Left cardiac atrium (tissue), 4 donors: Measurements from ENCODE around the gene GCLM. TPM values are rescaled to one million over a fixed set of nuclear protein-coding genes. Genes with fewer than 3 reads are reported as not detected.
"Not testable (repeated sequence)": the region's sequence is repeated elsewhere in the genome, so short reads cannot be mapped to it uniquely, and the experiment has no call there.

Source experiments
- ATAC-seq, 2 donors: fragments of 200-7000 bp; cut with Tn5 transposase; one replicate each; pipeline ENCODE4 v1.9.1; 2020; ENCODE audit warnings: mild to moderate bottlenecking in 2 of 2, moderate library complexity in 2 of 2
- DNase-seq: peaks from one replicate; pipeline ENCODE4 v3.0.0-alpha.2; 2020
- intact Hi-C, 2 donors: fragments of 100-400 bp; cut with DNase I; formaldehyde crosslinking; loops; one replicate each; pipeline versions ENCODE4 v1.14.1 to v1.15.1; 2022 to 2023
- total RNA-seq, 2 donors: library from RNA; stranded (reverse); fragmentation: NEBNext Ultra II Directional; extraction: Animal tissue kit (Norgen Biotek cat#: 25700); gene quantifications; one replicate each; pipeline ENCODE4 v1.2.1, GENCODE V29; 2021
- donor health status: DM: no; HTN: yes; CAD: no.
- donor health status: DM: no; HTN: yes; CAD: no; lungs with severe emphysema.
- donor health status: DM: yes; HTN: yes; CAD: no.
- donor health status: Dilated cardiomyopathy.

GCLM gene
- total RNA-seq, 2 donors from 2014 or later, result 10.1 to 10.8 TPM

DNA sequence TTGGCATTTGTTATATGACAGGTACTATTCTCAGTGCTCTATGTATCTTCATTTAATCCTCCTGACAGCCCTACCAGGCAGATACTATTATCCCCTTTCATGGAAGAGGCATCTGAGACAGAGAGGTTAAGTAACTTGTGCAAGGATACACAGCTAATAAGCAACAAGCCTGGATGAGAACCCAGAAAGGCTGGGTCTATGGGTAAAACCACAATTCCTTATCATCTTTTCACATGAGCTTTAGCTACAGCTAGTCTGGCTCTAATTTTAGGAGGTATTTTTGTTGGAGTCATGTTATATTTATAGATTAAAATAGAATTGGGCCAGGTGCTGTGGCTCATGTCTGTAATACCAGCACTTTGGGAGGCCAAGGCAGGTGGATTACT, 57.9 kb downstream of the GCLM start:
- no peak for DNase-seq
- ATAC-seq, result no peak
- intact Hi-C loops, result loop anchor here in 1 of 2 donors (5.0 kb wide), 1 partner anchor 549 kb away; no protein-coding TSS in a partner anchor

DNA sequence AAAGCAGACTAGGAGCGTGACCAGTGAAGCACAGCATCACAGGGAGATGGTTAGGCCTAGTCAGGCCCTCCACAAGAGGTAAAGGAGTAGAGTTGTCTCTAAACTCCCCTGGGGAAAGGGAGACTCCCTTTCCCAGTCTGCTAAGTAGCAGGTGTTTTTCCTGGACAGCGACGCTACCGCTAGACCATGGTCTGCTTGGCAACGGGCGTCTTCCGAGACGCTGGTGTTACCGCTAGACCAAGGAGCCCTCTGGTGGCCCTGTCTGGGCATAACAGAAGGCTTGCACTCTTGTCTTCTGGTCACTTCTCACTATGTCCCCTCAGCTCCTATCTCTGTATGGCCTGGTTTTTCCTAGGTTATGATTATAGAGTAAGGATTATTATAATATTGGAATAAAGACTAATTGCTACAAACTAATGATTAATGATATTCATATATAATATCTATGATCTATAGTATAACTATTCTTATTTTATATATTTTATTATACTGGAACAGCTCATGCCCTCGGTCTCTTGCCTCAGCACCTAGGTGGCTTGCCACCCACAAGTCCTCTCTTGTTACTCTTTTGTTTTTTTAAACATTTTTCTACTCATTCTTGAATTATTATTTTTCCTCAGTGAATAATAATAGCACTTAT, 58.4 kb downstream of the GCLM start:
- not testable (repeated sequence) for ATAC-seq
- DNase-seq, result peak; percentile 77

DNA sequence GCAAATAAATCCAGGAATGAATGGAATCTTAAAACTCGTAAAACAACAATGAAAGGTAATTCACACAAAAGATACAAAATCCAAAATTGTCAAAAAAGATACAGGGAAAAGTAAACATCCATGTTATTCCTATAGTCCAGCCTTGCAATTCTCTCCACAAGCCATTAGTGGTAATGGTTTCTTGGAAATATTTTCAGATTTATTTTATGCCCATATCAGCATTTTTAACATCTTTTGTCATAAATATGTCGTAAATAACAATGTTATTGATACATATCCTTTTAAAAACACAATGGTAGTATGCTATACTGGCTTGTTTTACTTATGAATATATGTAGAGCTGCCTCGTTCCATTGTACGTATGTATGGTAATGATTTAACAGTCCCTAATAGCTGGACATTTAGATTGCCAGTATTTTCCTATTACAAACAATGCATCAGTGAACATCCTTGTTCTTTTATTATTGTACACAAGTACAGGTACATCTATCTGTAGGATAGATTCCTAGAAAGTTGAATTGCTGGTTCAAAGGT, 60.8 kb downstream of the GCLM start:
- ATAC-seq, result no peak
- DNase-seq, result no peak
- intact Hi-C loops, result loop anchor here (5.0 to 10.0 kb wide), 4 partner anchors 214 to 544 kb away; partner anchors contain the start of gene FNBP1L (in 1 of the 2)

More for the DNA sequence above, 58.4 kb downstream of the GCLM start:
- intact Hi-C loops, result loop anchor here in 1 of 2 donors (5.0 kb wide), 1 partner anchor 549 kb away; no protein-coding TSS in a partner anchor

DNA sequence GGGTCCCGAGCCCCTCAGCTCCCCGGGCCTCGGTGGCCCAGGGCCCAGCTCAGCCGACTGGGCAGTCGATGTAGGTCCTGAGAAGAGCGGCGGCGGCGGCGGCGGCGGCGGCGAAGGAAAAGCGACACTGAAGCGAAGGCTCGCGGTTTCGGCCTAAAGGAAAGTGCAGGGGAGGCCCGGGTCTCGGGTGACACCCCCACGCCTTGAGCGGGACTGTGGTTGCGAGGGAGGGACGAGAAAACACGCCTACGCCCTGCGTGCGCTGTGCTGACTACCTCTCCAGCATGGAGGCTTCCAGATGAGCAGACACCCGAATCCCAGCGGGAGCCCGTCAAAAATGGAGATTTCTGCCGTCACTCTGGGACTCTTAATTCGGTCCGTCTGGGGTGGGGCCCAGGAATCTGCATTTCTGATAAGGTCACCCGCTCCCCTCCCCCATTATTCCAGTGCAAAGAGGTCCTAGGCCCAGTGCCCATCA, 61.4 kb downstream of the GCLM start:
- peak; percentile 81 for DNase-seq
- peak; percentile 38 to 58 for ATAC-seq
- intact Hi-C loops, result loop anchor here (5.0 to 10.0 kb wide), 4 partner anchors 213 to 543 kb away; partner anchors contain the start of gene FNBP1L (in 1 of the 2)

DNA sequence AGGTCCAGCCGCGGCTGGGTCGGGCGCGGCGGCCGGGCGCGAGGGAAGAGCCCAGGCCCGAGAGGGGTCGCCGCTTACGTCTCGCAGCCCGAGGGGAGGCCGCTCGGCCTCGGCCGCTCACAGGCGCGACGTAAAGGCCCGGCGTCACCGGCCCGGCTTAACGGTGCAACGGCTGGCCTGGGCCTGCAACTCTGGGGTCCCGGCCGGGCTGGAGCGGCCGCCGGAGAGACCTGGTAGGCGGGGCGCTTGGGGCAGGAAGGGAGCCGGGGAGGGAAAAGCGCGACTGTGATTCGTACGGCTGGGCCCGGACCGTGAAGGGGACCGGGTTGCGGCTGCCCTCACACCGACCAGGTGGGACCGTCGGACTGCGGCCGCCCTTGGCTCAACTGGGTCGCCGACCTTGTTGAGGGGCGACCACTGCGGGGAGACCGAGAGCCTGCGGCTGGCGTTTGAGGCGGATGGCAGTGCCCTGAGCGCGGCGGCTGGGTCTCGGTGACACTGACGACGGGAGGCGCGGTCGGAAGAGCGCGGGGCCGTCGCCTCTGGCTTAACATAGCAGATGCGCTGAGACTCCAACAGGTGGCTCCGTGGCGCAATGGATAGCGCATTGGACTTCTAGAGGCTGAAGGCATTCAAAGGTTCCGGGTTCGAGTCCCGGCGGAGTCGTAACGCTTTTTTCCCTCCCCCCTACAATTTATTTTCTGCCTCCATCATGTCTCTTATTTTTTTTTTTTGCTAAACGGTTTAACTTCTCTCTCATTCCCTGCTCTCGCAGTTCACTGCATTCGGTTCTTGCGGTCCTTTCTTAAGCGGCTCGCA, 62.0 kb downstream of the GCLM start:
- intact Hi-C loops, result loop anchor here (5.0 to 10.0 kb wide), 4 partner anchors 212 to 542 kb away; partner anchors contain the start of gene FNBP1L (in 1 of the 2)
- peak; percentile 84 for DNase-seq
- ATAC-seq, result peak; percentile 84 to 85

DNA sequence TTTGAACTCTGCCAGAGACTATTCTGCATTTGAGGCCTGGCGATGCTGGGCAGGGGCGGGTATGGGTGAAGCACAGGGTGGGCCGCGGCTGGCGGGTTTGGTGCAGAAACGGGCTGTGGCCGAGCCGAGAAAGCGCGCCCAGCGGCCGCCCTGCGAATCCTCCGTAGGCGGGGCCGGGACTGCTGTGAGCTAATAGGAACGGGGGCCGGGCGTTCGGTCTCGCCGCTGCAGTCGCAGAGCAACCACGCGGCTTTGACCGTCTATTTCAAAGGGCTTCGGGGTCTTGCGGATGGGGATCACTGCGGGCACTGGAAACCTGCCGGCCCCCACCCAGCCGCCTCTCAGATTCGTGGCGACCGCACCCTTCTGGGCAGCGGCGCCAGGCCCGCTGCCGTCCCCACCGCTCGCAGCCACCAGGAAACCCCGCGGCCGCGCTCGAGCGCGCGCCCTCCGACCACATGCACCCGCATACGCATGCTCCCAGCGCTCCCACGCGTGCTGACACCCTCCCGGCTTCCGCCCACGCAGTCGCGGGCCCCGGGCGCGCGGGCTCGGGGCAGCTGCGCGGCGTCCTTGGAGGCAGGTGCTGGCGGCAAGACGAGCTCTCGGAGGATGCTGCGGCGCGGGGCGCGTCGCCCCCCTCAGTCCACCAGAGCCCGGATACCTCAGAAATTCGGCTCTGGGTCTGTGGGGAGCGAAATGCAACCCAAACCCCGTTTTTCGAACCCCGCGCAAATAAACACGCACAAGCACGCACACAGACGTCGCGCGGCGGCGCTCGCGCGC, 62.8 kb downstream of the GCLM start:
- intact Hi-C loops, result loop anchor here (5.0 to 10.0 kb wide), 4 partner anchors 212 to 542 kb away; partner anchors contain the start of gene FNBP1L (in 1 of the 2)
- DNase-seq (peak; percentile 92), ATAC-seq (peak; percentile 75)

DNA sequence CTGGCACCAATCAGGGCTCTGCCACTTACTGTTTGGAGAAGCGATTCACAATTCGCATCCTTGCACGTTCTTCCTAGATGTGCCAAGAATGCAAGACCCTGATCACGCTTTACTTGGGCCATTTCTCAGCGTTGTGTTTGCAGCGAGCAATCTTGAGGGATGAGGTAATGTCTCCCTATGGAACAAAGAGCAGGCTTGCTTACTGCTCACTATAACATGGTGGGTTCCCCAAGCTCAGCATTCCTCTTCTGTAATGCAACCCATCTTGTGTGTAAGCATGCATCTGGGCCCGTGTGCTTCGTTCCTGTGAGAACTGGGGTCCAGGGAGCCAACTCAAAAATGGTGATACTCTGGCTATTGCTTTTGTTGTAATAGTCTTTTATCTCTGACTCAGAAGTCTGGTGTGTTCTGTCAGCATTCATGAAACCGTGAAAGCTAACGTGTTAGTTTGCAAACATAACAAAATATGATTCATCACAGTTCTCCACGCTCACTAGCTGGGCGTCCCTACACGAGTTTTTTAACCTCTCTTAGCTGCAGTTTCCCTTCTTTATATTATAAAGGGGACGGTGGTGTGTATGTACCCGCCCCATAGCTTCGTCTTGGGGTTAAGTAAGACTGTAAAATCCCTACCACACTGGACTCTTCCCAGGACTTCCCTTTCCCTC, 63.6 kb downstream of the GCLM start:
- ATAC-seq (peak in 1 of 2 donors; percentile 24), DNase-seq (no peak)
- intact Hi-C loops, result loop anchor here (5.0 to 10.0 kb wide), 4 partner anchors 211 to 541 kb away; partner anchors contain the start of gene FNBP1L (in 1 of the 2)

DNA sequence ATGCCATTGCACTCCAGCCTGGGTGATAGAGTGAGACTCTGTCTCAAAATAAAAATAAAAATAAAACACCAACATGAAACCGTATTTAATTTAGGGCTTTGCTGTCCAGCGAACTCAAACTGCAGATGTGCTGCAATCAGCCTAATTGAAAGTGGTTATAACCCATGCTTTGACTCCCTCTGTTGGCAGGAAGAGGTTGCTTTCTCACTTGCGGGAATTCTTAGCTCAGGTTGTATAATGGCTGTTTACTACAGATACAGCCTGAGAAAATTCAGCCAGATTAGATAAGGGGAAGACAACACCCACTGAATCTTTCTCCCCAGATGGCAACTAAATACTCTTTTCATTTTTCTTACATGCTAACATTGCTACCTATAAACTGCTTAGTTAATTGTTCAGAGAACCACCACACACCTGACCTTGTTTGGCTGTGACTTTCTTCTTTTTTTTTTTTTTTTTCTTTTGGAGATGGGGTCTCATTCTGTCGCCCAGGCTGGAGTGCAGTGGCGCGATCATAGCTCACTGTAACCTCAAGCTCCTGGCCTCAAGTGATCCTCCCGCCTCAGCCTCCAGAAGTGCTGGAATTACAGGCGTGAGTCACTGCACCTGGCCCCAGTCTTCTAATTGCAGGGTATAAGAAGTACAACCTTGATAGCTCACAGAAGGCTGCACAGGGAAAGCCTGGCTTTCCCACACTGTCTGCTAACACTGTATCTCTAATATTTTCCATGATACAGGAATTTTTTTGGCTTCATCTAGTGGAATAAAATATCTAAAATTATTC, 64.8 kb downstream of the GCLM start:
- DNase-seq (no peak), ATAC-seq (no peak)
- intact Hi-C loops, result loop anchor here (5.0 to 10.0 kb wide), 5 partner anchors 210 to 540 kb away; partner anchors contain the start of gene FNBP1L (in 1 of the 2)

DNA sequence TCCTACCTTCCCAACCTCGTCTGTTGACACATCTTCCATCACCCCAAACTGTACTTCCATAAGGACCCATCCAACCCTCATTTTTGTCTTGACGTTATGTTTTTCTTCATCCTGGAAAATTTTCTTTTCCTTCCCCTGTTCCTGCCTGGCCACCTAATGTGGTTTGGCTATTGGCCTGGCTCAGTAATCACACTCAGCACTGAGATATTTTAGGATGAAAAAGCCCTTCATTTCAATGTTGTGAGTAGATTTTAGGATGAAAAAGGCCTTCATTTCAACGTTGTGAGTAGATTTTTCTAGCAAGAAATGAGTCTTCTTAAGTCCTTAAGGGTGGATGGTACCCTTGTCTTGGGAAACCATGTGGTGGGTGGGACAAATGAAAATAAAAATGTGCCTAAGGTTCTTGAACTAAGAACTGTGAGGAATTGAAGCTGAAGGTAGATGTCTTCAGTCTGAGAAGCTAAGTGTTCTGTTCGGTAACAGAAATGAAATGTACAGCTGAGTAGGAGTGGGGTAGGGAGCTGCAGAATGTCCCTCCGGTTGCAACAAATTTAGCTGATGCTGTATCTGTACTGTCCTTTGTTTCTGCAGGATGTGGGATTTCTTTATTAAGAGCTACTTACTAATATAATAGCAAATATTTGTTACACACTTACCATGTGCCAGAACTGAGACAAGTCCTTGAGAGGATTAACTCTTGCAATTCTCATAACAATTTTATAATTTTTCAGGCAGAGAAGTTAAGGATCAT, 66.3 kb downstream of the GCLM start:
- intact Hi-C loops, result loop anchor here (5.0 to 10.0 kb wide), 4 partner anchors 208 to 538 kb away; no protein-coding TSS in a partner anchor
- DNase-seq (no peak), ATAC-seq (no peak)

DNA sequence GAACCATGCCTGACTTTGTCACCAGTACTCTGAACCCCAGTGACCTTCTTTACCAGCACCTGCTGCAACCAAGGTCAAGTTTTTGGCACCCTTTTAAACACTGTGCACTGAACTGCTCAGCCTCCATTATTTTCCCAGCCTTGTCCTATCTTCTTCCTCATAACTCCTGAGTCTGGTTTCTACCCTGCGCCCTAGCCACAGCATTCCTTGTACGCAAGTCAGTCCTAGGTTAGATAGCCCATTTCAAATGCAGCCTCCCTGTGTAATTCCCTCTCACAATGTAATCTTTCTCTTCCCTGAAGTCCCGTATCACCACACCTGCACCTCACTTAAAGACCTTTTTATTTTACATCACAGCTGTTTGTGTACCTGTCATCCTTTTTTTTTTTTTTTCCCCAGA, 67.5 kb downstream of the GCLM start:
- ATAC-seq (no peak), DNase-seq (no peak)
- intact Hi-C loops, result loop anchor here (5.0 to 10.0 kb wide), 4 partner anchors 207 to 537 kb away; no protein-coding TSS in a partner anchor

DNA sequence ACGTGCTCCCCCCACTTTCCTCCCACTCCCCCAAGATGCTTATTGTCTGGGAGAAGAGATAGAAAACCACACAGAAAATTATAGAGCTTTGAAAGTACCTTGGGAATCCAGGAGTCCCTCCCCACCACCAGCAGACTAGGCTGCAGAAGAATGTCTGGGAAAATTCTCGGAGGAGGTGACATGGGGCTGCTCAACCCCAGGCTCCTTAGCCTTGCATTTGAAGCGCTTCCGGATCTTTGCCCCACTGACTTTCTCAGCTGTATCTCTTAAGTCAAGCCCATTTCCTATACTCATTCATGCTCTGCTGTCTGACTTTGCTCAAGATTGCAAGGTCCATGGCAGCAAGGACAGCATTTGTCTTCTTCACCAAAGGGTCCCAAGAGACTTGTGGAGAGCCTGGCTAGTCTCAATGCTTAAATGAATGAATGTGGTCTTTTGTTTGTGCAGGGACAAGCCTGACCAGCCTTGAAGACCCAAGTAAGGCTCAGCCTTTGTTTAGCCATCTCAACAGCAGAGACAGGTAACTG, 68.2 kb downstream of the GCLM start:
- intact Hi-C loops, result loop anchor here (5.0 to 10.0 kb wide), 4 partner anchors 206 to 536 kb away; no protein-coding TSS in a partner anchor
- ATAC-seq, result no peak
- no peak for DNase-seq

DNA sequence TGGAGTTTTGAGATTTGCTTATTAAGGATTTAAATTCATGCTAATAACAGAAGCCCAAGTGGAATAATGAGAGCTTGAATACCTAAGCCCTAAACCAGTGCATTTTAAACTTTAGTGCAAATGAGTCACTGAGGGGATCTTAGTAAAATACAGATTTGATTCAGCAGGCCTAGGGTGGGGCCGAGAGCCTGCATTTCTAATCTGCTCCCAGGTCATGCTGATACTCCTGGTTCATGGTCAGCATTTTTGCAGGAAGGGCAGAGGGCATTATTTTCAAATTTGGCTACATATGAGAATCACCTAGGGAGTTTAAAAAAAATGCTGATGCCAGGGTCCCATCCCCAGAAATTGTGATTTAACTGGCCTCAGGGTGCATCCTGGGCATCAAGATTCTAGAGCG, 69.5 kb downstream of the GCLM start:
- DNase-seq, result no peak
- intact Hi-C loops, result loop anchor here (5.0 to 10.0 kb wide), 4 partner anchors 205 to 535 kb away; no protein-coding TSS in a partner anchor
- ATAC-seq, result peak in 1 of 2 donors; percentile 20

DNA sequence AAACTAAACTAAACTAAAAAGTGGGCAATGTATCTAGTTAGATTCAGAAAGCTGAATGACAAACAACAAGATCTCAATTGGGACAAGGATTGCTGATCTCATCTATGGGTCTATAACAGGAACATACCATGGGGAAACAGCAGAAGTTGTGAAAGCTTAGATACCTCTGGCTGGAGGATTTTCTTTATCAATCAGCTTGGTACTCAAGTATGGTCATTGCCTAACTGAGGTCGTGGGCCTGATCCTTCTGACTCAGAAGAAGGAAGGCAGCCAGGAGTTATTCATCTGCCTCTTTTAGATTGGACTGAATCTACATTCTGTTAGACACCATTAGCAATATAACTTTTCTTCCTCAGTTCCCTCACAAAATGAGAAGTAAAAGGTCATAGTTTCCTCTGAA, 69.9 kb downstream of the GCLM start:
- ATAC-seq (peak in 1 of 2 donors; percentile 88), DNase-seq (peak; percentile 34)
- intact Hi-C loops, result no loop called here

DNA sequence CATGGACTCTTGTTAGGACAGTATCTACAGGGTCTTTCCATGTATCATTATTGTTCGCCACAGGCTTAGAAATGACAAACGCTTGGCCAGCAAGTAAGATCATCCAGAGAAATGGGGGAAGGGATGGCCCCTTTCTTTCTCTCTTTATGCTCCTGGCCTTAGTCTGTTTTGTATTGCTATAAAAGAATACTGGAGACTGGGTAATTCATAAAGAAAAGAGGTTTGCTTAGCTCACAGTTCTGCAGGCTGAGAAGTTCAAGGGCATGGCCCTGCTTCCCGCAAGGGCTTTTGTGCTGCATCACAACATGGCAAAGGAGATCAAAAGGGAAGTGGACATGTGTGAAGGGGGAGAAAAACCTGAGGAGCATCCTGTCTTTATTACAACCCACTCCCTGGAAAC, 71.3 kb downstream of the GCLM start:
- intact Hi-C loops, result no loop called here
- DNase-seq (no peak), ATAC-seq (no peak)
